Ectodermal cell (in vitro differentiated cells): ENCODE measurements around the gene MED12L.
A peak's percentile ranks its signal among the peaks of the same experiment; 100 is the strongest.
"Not testable (repeated sequence)": the region's sequence is repeated elsewhere in the genome, so short reads cannot be mapped to it uniquely, and the experiment has no call there.

Experiments
- H3K27ac ChIP-seq: 2 replicates; pipeline ENCODE4 v1.7.0; 2013; ENCODE audit warnings: mild to moderate bottlenecking, low read depth, low read length; ENCODE audit not compliant: insufficient read depth, poor library complexity, severe bottlenecking
- H3K27me3 ChIP-seq: 2 replicates; pipeline ENCODE4 v1.7.0; 2013; ENCODE audit warnings: mild to moderate bottlenecking, low read length; ENCODE audit not compliant: insufficient read depth, control insufficient read depth, poor library complexity, severe bottlenecking
- H3K36me3 ChIP-seq: one replicate; pipeline ENCODE4 v1.7.0; 2013; ENCODE audit warnings: low read length; ENCODE audit not compliant: control insufficient read depth, insufficient read depth
- H3K4me1 ChIP-seq: one replicate; pipeline ENCODE4 v1.7.0; 2013; ENCODE audit warnings: low read length; ENCODE audit not compliant: control insufficient read depth, insufficient read depth
- H3K4me3 ChIP-seq: 2 replicates; pipeline ENCODE4 v1.7.0; 2013; ENCODE audit warnings: low read depth, low read length, control low read depth; ENCODE audit not compliant: insufficient read depth
- H3K9me3 ChIP-seq: 2 replicates; pipeline ENCODE4 v1.7.0; 2013; ENCODE audit warnings: mild to moderate bottlenecking, low read length, moderate library complexity; ENCODE audit not compliant: control insufficient read depth
- WGBS, 2 experiments: methylation state at CpG; one replicate each; pipeline ENCODE4 v1.1.7; 2013; ENCODE audit warnings: missing lambda C conversion rate in 2 of 2; 5-methylcytosine and 5-hydroxymethylcytosine counted together

Gene MED12L

GRCh38 chr3:151379083-151379734 is 293.7 kb downstream of the MED12L start:
- Histone ChIP-seq H3K36me3 (no peaks in the 10 kb centered on the region), H3K4me1 (no peaks in the 10 kb centered on the region), H3K27ac (peak overlapping the region; percentile 36), H3K9me3 (no peaks in the 10 kb centered on the region), H3K4me3 (no peak overlapping the region), H3K27me3 (no peaks in the 10 kb centered on the region)
- 44 to 57% methylated on average over 4 of the region's 4 CpGs for WGBS, 2 experiments

- H3K27me3 ChIP-seq: no peaks in the 10 kb centered on the region
- H3K9me3 ChIP-seq: no peaks in the 10 kb centered on the region
- no peaks in the 10 kb centered on the region for H3K36me3 ChIP-seq
- no peaks in the 10 kb centered on the region for H3K4me1 ChIP-seq
- H3K4me3 ChIP-seq: no peak overlapping the region
- WGBS, 2 experiments: 88 to 93% methylated on average over 5 of the region's 5 CpGs
- no peak overlapping the region for H3K27ac ChIP-seq
These were observed 297.2 kb downstream of the MED12L start for GRCh38 chr3:151382671-151383070.

DNA sequence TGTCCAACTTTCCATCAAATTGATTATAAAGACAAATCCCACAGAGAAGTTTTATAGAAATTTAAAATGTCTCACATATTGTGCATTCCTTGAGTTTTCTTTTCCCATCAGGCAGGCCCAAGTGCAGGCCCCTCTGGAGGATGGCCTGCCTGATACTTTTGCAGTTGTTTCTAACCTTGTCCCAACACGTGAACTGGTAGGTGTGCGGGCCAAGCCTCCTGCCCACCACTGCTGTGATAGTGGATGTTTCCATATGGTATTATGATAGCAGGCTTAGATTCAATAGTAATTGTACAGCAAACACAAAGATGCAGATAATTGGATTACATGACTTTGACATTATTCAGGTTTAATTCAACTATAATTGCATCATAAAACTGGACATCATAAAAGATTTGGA is 297.6 kb downstream of the MED12L start:
- 88 to 91% methylated on average over 1 to 2 of the region's 2 CpGs for WGBS, 2 experiments
- no peaks in the 10 kb centered on the region for H3K4me1 ChIP-seq
- no peak overlapping the region for H3K4me3 ChIP-seq

GRCh38 chr3:151383956-151384355 is 298.5 kb downstream of the MED12L start:
- H3K27me3 ChIP-seq: no peaks in the 10 kb centered on the region
- H3K4me3 ChIP-seq: no peak overlapping the region
- H3K9me3 ChIP-seq: no peaks in the 10 kb centered on the region
- no peak overlapping the region for H3K27ac ChIP-seq
- no peaks in the 10 kb centered on the region for H3K36me3 ChIP-seq
- WGBS, 2 experiments: 79 to 90% methylated on average over 1 to 3 of the region's 3 CpGs
- H3K4me1 ChIP-seq: no peaks in the 10 kb centered on the region

More for the DNA sequence above, 297.6 kb downstream of the MED12L start:
- Histone ChIP-seq H3K9me3 (no peaks in the 10 kb centered on the region), H3K36me3 (no peaks in the 10 kb centered on the region), H3K27ac (no peak overlapping the region), H3K27me3 (no peaks in the 10 kb centered on the region)

- WGBS, 2 experiments: 92 to 95% methylated on average over 4 of the region's 4 CpGs
- Histone ChIP-seq H3K4me1 (no peaks in the 10 kb centered on the region), H3K4me3 (no peak within 1 kb of the TSS), H3K27me3 (no peaks in the 10 kb centered on the region), H3K36me3 (no peaks in the 10 kb centered on the region), H3K9me3 (no peaks in the 10 kb centered on the region), H3K27ac (no peak within 1 kb of the TSS)
These were observed 299.3 kb downstream of the MED12L start, which contains the start of gene P2RY12 for GRCh38 chr3:151384741-151385174. TSS of gene P2RY12 (minus strand) at chr3:151384753. CDS start at chr3:151338845, 45,908 bp downstream.

DNA sequence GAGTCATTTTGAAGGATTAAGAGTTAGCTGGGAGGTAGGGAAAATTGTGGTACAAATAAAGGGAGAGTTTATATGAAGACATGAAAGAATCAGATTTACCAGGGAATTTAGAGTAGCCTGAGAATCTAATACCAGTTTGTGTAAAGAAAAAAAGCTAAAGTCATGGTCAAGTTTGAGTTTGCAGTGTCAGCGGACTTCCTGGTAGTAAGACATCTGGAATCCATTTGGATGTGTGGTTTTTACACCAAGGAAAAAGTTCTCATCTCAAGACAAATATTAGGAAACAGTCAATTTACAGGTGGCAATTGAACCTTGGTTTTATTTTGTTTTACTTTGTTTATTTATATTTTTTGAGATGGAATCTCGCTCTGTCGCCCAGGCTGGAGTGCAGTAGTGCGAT is 300.6 kb downstream of the MED12L start:
- Histone ChIP-seq H3K27ac (no peak overlapping the region), H3K36me3 (no peaks in the 10 kb centered on the region), H3K9me3 (no peaks in the 10 kb centered on the region), H3K4me3 (no peak overlapping the region), H3K4me1 (no peaks in the 10 kb centered on the region), H3K27me3 (no peaks in the 10 kb centered on the region)
- 81 to 92% methylated on average over 4 of the region's 4 CpGs for WGBS, 2 experiments

- WGBS, 2 experiments: 92 to 95% methylated on average over 5 of the region's 5 CpGs
These were observed 302.0 kb downstream of the MED12L start for GRCh38 chr3:151387432-151387831.

DNA sequence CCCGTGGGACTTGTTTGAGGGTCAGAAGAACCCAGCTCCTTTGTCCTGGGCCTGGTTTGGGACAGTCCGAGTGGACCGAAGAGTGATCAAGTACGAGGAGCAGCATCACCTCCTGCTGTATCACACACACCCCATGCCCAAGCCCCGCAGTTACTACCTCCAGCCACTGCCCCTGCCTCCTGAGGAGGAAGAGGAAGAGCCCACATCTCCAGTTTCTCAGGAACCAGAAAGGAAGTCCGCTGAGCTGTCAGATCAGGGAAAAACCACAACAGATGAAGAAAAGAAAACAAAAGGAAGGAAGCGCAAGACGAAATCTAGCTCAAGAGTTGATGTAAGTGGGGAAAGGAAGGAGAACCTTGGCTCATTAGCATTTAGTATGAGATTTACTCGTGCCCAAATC is 302.4 kb downstream of the MED12L start:
- Histone ChIP-seq H3K9me3 (peaks cover 2% of the 10 kb centered on the region), H3K27ac (no peak overlapping the region), H3K27me3 (no peaks in the 10 kb centered on the region), H3K4me1 (no peaks in the 10 kb centered on the region), H3K4me3 (no peak overlapping the region), H3K36me3 (no peaks in the 10 kb centered on the region)
- 94 to 96% methylated on average over 9 of the region's 9 CpGs for WGBS, 2 experiments

More at GRCh38 chr3:151387432-151387831, 302.0 kb downstream of the MED12L start:
- H3K4me1 ChIP-seq: no peaks in the 10 kb centered on the region
- no peaks in the 10 kb centered on the region for H3K36me3 ChIP-seq
- H3K27me3 ChIP-seq: no peaks in the 10 kb centered on the region
- peaks cover 2% of the 10 kb centered on the region for H3K9me3 ChIP-seq
- H3K4me3 ChIP-seq: no peak overlapping the region
- H3K27ac ChIP-seq: no peak overlapping the region

DNA sequence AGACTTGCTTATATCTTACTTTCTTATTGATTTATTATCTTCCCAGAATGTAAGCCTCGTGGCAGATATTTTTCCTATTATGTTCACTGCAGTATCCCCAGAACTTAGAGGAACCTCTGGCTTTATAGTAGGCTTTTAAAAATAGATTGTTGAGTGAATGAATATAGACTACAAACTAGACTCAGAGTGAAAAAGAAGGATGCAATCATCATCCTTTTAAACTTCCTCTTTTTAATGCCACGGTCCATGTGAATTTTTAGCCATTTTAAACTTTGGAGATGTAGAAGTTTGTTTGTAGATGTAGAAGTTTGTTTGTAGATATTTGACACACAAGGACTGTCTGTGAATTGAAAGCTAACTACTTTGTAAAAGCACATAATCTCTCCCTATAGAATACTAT is 306.3 kb downstream of the MED12L start:
- 94 to 100% methylated on average over 2 of the region's 2 CpGs for WGBS, 2 experiments
- Histone ChIP-seq H3K4me1 (no peaks in the 10 kb centered on the region), H3K27me3 (no peaks in the 10 kb centered on the region), H3K4me3 (no peak overlapping the region), H3K27ac (no peak overlapping the region), H3K9me3 (peaks cover 2% of the 10 kb centered on the region), H3K36me3 (no peaks in the 10 kb centered on the region)

- WGBS, 2 experiments: 90 to 98% methylated on average over 2 of the region's 3 CpGs
- H3K27me3 ChIP-seq, H3K4me3 ChIP-seq, H3K4me1 ChIP-seq, H3K9me3 ChIP-seq, H3K27ac ChIP-seq, H3K36me3 ChIP-seq: not testable (repeated sequence)
These were observed 306.7 kb downstream of the MED12L start for GRCh38 chr3:151392191-151392590.
